Stimulated activated CD4-positive, alpha-beta T cell treated with anti-CD3 and anti-CD28 coated beads, Interleukin-1b, Interleukin-23, amount 100 ng/mL, for 48 hours (primary cell): ENCODE data around the gene ZNF681.
"Not testable (repeated sequence)": the region's sequence is repeated elsewhere in the genome, so short reads cannot be mapped to it uniquely, and the experiment has no call there.

Experiments used
- DNase-seq: peaks from one replicate; pipeline ENCODE4 v3.0.0-alpha.2; 2020

The ZNF681 gene

GRCh38 chr19:23758187-23759074 is at the start of gene ZNF681:
ZNF681 (minus strand) TSS chr19:23758891; CDS start chr19:23758749, 142 bp downstream.
- peak; percentile 92 for DNase-seq

GRCh38 chr19:23804676-23805075 is 46.0 kb upstream of the ZNF681 start:
- DNase-seq: no peak

- DNase-seq: no peak
Observed at GRCh38 chr19:23802290-23802689, 43.6 kb upstream of the ZNF681 start.

GRCh38 chr19:23801803-23802202 is 43.1 kb upstream of the ZNF681 start:
- no peak for DNase-seq

- DNase-seq: no peak
Observed at GRCh38 chr19:23800868-23801267, 42.2 kb upstream of the ZNF681 start.

GRCh38 chr19:23800271-23800670 is 41.6 kb upstream of the ZNF681 start:
- no peak for DNase-seq

- peak; percentile 12 for DNase-seq
Observed at GRCh38 chr19:23799321-23799720, 40.6 kb upstream of the ZNF681 start.

- DNase-seq: no peak
Observed at GRCh38 chr19:23795462-23795861, 36.8 kb upstream of the ZNF681 start.

- no peak for DNase-seq
Observed at GRCh38 chr19:23792784-23793183, 34.1 kb upstream of the ZNF681 start.

- DNase-seq: no peak
Observed at GRCh38 chr19:23790641-23791488, 32.2 kb upstream of the ZNF681 start.

GRCh38 chr19:23789246-23789645 is 30.6 kb upstream of the ZNF681 start:
- DNase-seq: no peak

GRCh38 chr19:23788411-23788810 is 29.7 kb upstream of the ZNF681 start:
- no peak for DNase-seq

- DNase-seq: no peak
Observed at GRCh38 chr19:23787106-23787505, 28.4 kb upstream of the ZNF681 start.

GRCh38 chr19:23785982-23786381 is 27.3 kb upstream of the ZNF681 start:
- no peak for DNase-seq

GRCh38 chr19:23784274-23784673 is 25.6 kb upstream of the ZNF681 start:
- no peak for DNase-seq

GRCh38 chr19:23783636-23784035 is 24.9 kb upstream of the ZNF681 start:
- no peak for DNase-seq

GRCh38 chr19:23779645-23780044 is 21.0 kb upstream of the ZNF681 start:
- DNase-seq: no peak

- no peak for DNase-seq
Observed at GRCh38 chr19:23778566-23778965, 19.9 kb upstream of the ZNF681 start.

- DNase-seq: not testable (repeated sequence)
Observed at GRCh38 chr19:23778036-23778435, 19.3 kb upstream of the ZNF681 start.

- no peak for DNase-seq
Observed at GRCh38 chr19:23777216-23777615, 18.5 kb upstream of the ZNF681 start.

- no peak for DNase-seq
Observed at GRCh38 chr19:23776507-23777205, 18.0 kb upstream of the ZNF681 start.

GRCh38 chr19:23774524-23774971 is 15.9 kb upstream of the ZNF681 start:
- no peak for DNase-seq

GRCh38 chr19:23774106-23774505 is 15.4 kb upstream of the ZNF681 start:
- DNase-seq: peak; percentile 17
